Gastrocnemius medialis (tissue), 4 donors: ENCODE measurements around the gene HERC3. TPM values are rescaled to one million over a fixed set of nuclear protein-coding genes. Genes with fewer than 3 reads are reported as not detected.
A peak's percentile ranks its signal among the peaks of the same experiment; 100 is the strongest.

Experiments used
- ATAC-seq, 2 donors: fragments of 150-250 bp; one replicate each; pipeline ENCODE4 v1.9.1; 2016
- DNase-seq, 2 donors: peaks; one replicate each; pipeline ENCODE4 v3.0.0-alpha.2; 2019
- H3K27ac ChIP-seq, 4 donors: fragments of 200-600 bp; sonication (generic); 1 replicate in 1 of 4; 2 replicates in 3 of 4; pipeline ENCODE4 v1.5.1; 2016 to 2018; ENCODE audit warnings: mild to moderate bottlenecking in 2 of 4, moderate library complexity in 1 of 4
- H3K27me3 ChIP-seq, 3 donors: fragments of 200-600 bp; sonication (generic) in 2 of 3; 1 replicate in 1 of 3; 2 replicates in 2 of 3; pipeline versions ENCODE4 v1.5.1 to v1.6.0; 2016 to 2019; ENCODE audit warnings: mild to moderate bottlenecking in 1 of 3, moderate library complexity in 1 of 3
- H3K36me3 ChIP-seq, 2 donors: fragments of 200-600 bp; sonication (generic) in 1 of 2; one replicate each; pipeline ENCODE4 v1.5.1; 2017 to 2018
- H3K4me1 ChIP-seq, 2 donors: fragments of 200-600 bp; sonication (generic) in 1 of 2; one replicate each; pipeline ENCODE4 v1.5.1; 2016 to 2017; ENCODE audit warnings: mild to moderate bottlenecking in 2 of 2
- H3K4me3 ChIP-seq, 4 donors: fragments of 200-600 bp; sonication (generic) in 3 of 4; 1 replicate in 1 of 4; 2 replicates in 3 of 4; pipeline ENCODE4 v1.5.1; 2016 to 2019; ENCODE audit warnings: mild to moderate bottlenecking in 2 of 4
- H3K9me3 ChIP-seq, 3 donors: fragments of 200-600 bp; sonication (generic) in 2 of 3; 1 replicate in 1 of 3; 2 replicates in 2 of 3; pipeline ENCODE4 v1.5.1; 2016 to 2019
- CTCF ChIP-seq, 5 experiments: fragments of 450-650 bp in 3 of 5; fragments of 200-600 bp in 2 of 5; sonication (generic) in 2 of 5; IDR thresholded peaks in 4 of 5; conservative IDR thresholded peaks in 1 of 5; 1 replicate in 4 of 5; 2 replicates in 1 of 5; pipeline ENCODE4 v1.5.1; 2016 to 2019; ENCODE audit warnings: antibody characterized with exemption in 5 of 5, mild to moderate bottlenecking in 3 of 5, moderate library complexity in 3 of 5
- POLR2A ChIP-seq, 2 donors: fragments of 450-650 bp; IDR thresholded peaks; one replicate each; pipeline ENCODE4 v1.6.1; 2017; ENCODE audit warnings: antibody characterized with exemption in 2 of 2, mild to moderate bottlenecking in 2 of 2, moderate library complexity in 2 of 2
- in situ Hi-C, 4 donors: fragments of 200-750 bp; cut with MboI; loops; one replicate each; pipeline versions ENCODE4 v1.15.0 to v1.8.0; 2017; ENCODE audit warnings: low sequenced_read_pairs in 4 of 4
- intact Hi-C: fragments of 100-400 bp; cut with DNase I; formaldehyde crosslinking; loops from one replicate; pipeline ENCODE4 v1.15.1; 2023; ENCODE audit warnings: low total_unique reads
- total RNA-seq, 4 donors: library from RNA; depleted of rRNA; stranded (reverse); fragments of >200 nt; gene quantifications; one replicate each; pipeline versions ENCODE4 v1.1.0 to v1.2.3, GENCODE V29; 2016

HERC3 gene
- total RNA-seq, 4 donors from 2014 or later, result 16.2 to 32.3 (median 21.9) TPM

- H3K27me3 ChIP-seq, result no peaks in the 10 kb centered on the region
- ATAC-seq (peak; percentile 60 to 68), DNase-seq (peak in 1 of 2 donors; percentile 43)
- in situ Hi-C loops (no loop called here), intact Hi-C loops (no loop called here)
- H3K4me3 ChIP-seq, result no peak overlapping the region
- peak overlapping the region in 2 of 4 donors; percentile 24 to 37 for H3K27ac ChIP-seq
- peaks cover 0 to 46% of the 10 kb centered on the region in 2 donors for H3K36me3 ChIP-seq
- H3K4me1 ChIP-seq, result peaks cover 26 to 49% of the 10 kb centered on the region in 2 donors
- TF ChIP-seq CTCF (IDR thresholded peaks at IDR 0.05 in 4 of 5, conservative IDR thresholded peaks at IDR 0.05 in 1 of 5) (no peak), POLR2A (IDR thresholded peaks at IDR 0.05) (no peak)
- no peaks in the 10 kb centered on the region for H3K9me3 ChIP-seq
Measured at GRCh38 chr4:88728146-88728545, 135.9 kb downstream of the HERC3 start.

GRCh38 chr4:88729146-88729760 lies 137.0 kb downstream of the HERC3 start:
- in situ Hi-C loops (no loop called here), intact Hi-C loops (no loop called here)
- Histone ChIP-seq H3K4me3 (no peak overlapping the region), H3K27ac (peak overlapping the region in 3 of 4 donors; percentile 24 to 37 (median 29)), H3K4me1 (peaks cover 26 to 42% of the 10 kb centered on the region in 2 donors), H3K27me3 (no peaks in the 10 kb centered on the region), H3K9me3 (no peaks in the 10 kb centered on the region), H3K36me3 (peaks cover 0 to 37% of the 10 kb centered on the region in 2 donors)
- no peak for TF ChIP-seq POLR2A (IDR thresholded peaks at IDR 0.05)
- no peak for TF ChIP-seq CTCF (IDR thresholded peaks at IDR 0.05 in 4 of 5, conservative IDR thresholded peaks at IDR 0.05 in 1 of 5)
- ATAC-seq, result peak; percentile 25 to 48
- no peak for DNase-seq

GRCh38 chr4:88730811-88731210 lies 138.5 kb downstream of the HERC3 start:
- Histone ChIP-seq H3K4me1 (peaks cover 30 to 37% of the 10 kb centered on the region in 2 donors), H3K27ac (no peak overlapping the region), H3K36me3 (peaks cover 0 to 33% of the 10 kb centered on the region in 2 donors), H3K4me3 (no peak overlapping the region), H3K9me3 (no peaks in the 10 kb centered on the region), H3K27me3 (no peaks in the 10 kb centered on the region)
- no peak for ATAC-seq
- intact Hi-C loops (no loop called here), in situ Hi-C loops (no loop called here)
- no peak for TF ChIP-seq CTCF (IDR thresholded peaks at IDR 0.05 in 4 of 5, conservative IDR thresholded peaks at IDR 0.05 in 1 of 5)
- DNase-seq, result no peak

GRCh38 chr4:88731381-88731780 lies 139.1 kb downstream of the HERC3 start:
- H3K9me3 ChIP-seq, result no peaks in the 10 kb centered on the region
- in situ Hi-C loops (no loop called here), intact Hi-C loops (no loop called here)
- peaks cover 0 to 33% of the 10 kb centered on the region in 2 donors for H3K36me3 ChIP-seq
- H3K27me3 ChIP-seq, result no peaks in the 10 kb centered on the region
- DNase-seq (no peak), ATAC-seq (no peak)
- no peak overlapping the region for H3K27ac ChIP-seq
- H3K4me1 ChIP-seq, result peaks cover 36 to 37% of the 10 kb centered on the region in 2 donors
- TF ChIP-seq CTCF (IDR thresholded peaks at IDR 0.05 in 4 of 5, conservative IDR thresholded peaks at IDR 0.05 in 1 of 5) (no peak), POLR2A (IDR thresholded peaks at IDR 0.05) (no peak)
- no peak overlapping the region for H3K4me3 ChIP-seq
